ENCODE data around the gene STON2. TPM values are rescaled to one million over a fixed set of nuclear protein-coding genes. Genes with fewer than 3 reads are reported as not detected.

STON2 gene
- total RNA-seq, 1 experiment from 2014 or later, result 23.5 TPM

DNA sequence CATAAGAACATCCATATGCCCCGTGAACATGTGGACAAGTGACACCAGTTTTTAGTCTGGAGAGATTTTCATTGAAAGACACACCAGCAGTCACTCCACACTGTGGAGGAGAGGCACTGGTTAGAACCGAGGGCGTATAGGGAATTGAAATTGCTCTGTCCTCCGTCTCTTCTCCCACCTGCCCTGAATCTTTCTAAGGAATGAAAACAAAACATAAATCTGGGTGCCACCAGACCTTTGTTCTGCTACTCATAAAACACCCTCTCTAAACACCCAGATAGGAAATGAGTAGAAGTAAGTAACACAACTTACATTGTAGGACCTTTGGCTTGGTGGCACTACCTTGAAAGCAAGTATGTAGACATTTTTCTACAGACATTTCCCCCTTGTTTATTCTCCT lies 37.1 kb upstream of the STON2 start:
- H3K36me3 Mint-ChIP-seq (ENCODE audit: insufficient read depth, unreplicated experiment), result no peaks in the 10 kb centered on the region
- CTCF ChIA-PET, result interaction anchor here (0.6 to 6.9 kb wide), 4 partner anchors 31 to 729 kb away, joined by 5 to 37 read pairs (median 6); no protein-coding TSS in a partner anchor
- H3K27me3 Mint-ChIP-seq (ENCODE audit: insufficient read depth, unreplicated experiment), result peaks cover 6% of the 10 kb centered on the region
- BruUV-seq (replicated peaks), result no TSS peak
- H3K9me3 Mint-ChIP-seq (ENCODE audit: unreplicated experiment), result no peaks in the 10 kb centered on the region
- no peak for DNase-seq (ENCODE audit: unreplicated experiment)
- H3K4me3 Mint-ChIP-seq (ENCODE audit: unreplicated experiment), result peak overlapping the region; percentile 70
- H3K4me1 Mint-ChIP-seq (ENCODE audit: insufficient read depth, unreplicated experiment), result peaks cover 6% of the 10 kb centered on the region
- no peak for TF ChIP-seq CTCF (IDR thresholded peaks at IDR 0.05; ENCODE audit: unreplicated experiment)
- no peak overlapping the region for H3K27ac Mint-ChIP-seq (ENCODE audit: low read depth, unreplicated experiment)
- intact Hi-C loops (cut with micrococcal nuclease), result loop anchor here (5.0 to 10.0 kb wide), 2 partner anchors 72 to 115 kb away; no protein-coding TSS in a partner anchor
- POLR2A ChIA-PET, result interaction anchor here (2.4 to 6.6 kb wide), 4 partner anchors 31 to 168 kb away, joined by 5 to 78 read pairs (median 21); partner anchors contain the start of gene STON2

GRCh38 chr14:81436296-81437138 lies 36.4 kb upstream of the STON2 start:
- peak; percentile 81 for DNase-seq (ENCODE audit: unreplicated experiment)
- BruUV-seq (replicated peaks), result no TSS peak
- Mint-ChIP-seq H3K4me3 (ENCODE audit: unreplicated experiment) (peak overlapping the region; percentile 70), H3K4me1 (ENCODE audit: insufficient read depth, unreplicated experiment) (peaks cover 10% of the 10 kb centered on the region), H3K27me3 (ENCODE audit: insufficient read depth, unreplicated experiment) (no peaks in the 10 kb centered on the region), H3K36me3 (ENCODE audit: insufficient read depth, unreplicated experiment) (no peaks in the 10 kb centered on the region), H3K9me3 (ENCODE audit: unreplicated experiment) (no peaks in the 10 kb centered on the region), H3K27ac (ENCODE audit: low read depth, unreplicated experiment) (no peak overlapping the region)
- TF ChIP-seq CTCF (IDR thresholded peaks at IDR 0.05; ENCODE audit: unreplicated experiment), result no peak
- CTCF ChIA-PET, result interaction anchor here (0.6 to 6.9 kb wide), 10 partner anchors 13 to 166 kb away, joined by 3 to 37 read pairs (median 4); no protein-coding TSS in a partner anchor
- intact Hi-C loops (cut with micrococcal nuclease), result loop anchor here (5.0 to 10.0 kb wide), 2 partner anchors 72 to 114 kb away; no protein-coding TSS in a partner anchor
- POLR2A ChIA-PET, result interaction anchor here (0.6 to 6.6 kb wide), 21 partner anchors 8 to 218 kb away, joined by 3 to 78 read pairs (median 5); partner anchors contain the start of genes GTF2A1 and STON2

DNA sequence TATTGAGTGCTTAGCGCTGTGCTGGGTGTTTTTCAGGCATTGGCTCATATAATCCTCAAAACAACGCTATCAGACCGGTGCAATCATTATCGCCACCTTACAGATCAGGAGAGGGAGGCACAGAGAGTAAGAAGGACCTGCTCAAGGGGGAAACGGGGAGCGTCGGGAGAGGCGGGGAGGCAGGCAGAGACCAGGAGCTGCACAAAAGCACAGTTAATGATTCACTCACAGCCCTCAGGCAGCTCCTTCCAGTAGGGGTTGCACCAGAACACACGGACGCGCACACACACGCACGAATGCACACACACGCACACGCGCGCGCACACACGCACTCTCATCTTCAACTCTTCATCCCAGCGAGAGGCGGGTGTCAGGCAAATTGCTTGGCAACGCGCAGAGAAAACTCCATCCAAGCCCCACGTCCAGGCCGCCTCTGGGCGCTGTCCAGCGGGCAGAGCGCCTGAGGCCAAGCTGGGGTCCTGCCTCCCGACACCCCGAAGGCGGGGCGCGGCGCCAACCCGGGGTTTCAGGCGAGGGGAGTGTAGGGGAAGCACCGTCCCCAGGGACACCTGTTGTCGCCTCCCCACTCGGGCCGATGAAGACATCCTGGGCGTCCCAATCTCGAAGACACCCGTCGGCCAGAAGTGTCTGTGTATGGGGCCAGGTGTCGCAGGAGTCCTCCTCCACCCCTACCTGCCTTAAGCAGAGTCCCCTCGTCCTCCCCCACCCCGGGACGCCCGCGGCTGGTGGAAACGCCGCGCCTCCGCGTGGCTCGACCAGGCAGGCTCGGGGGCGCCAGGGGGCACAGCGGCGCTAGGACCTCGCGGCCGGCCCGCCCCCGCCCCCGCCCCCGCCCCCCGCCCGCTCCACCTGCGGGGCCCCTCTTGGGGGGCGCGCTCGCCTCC lies 35.5 kb upstream of the STON2 start:
- ChIA-PET CTCF (interaction anchor here (0.6 to 6.9 kb wide), 13 partner anchors 14 to 165 kb away, joined by 3 to 37 read pairs (median 3); no protein-coding TSS in a partner anchor), POLR2A (interaction anchor here (0.6 to 6.6 kb wide), 29 partner anchors 9 to 217 kb away, joined by 3 to 78 read pairs (median 5); partner anchors contain the start of genes GTF2A1 and STON2)
- Mint-ChIP-seq H3K27me3 (ENCODE audit: insufficient read depth, unreplicated experiment) (no peaks in the 10 kb centered on the region), H3K36me3 (ENCODE audit: insufficient read depth, unreplicated experiment) (no peaks in the 10 kb centered on the region), H3K4me1 (ENCODE audit: insufficient read depth, unreplicated experiment) (peaks cover 10% of the 10 kb centered on the region), H3K9me3 (ENCODE audit: unreplicated experiment) (no peaks in the 10 kb centered on the region), H3K4me3 (ENCODE audit: unreplicated experiment) (peak overlapping the region; percentile 70), H3K27ac (ENCODE audit: low read depth, unreplicated experiment) (no peak overlapping the region)
- DNase-seq (ENCODE audit: unreplicated experiment), result peak; percentile 42
- BruUV-seq (replicated peaks), result no TSS peak
- intact Hi-C loops (cut with micrococcal nuclease), result loop anchor here (1.0 to 10.0 kb wide), 3 partner anchors 34 to 113 kb away; no protein-coding TSS in a partner anchor
- TF ChIP-seq CTCF (IDR thresholded peaks at IDR 0.05; ENCODE audit: unreplicated experiment), result no peak
